ENCODE data around the gene CD109. TPM values are rescaled to one million over a fixed set of nuclear protein-coding genes. Genes with fewer than 3 reads are reported as not detected.

CD109 gene
- total RNA-seq, 1 experiment from 2014 or later = 3.2 TPM

- Histone ChIP-seq H3K23me2 (ENCODE audit: insufficient read length, low read depth, low read length, poor library complexity, severe bottlenecking) (no peaks in the 10 kb centered on the region), H4K20me1 (ENCODE audit: control insufficient read depth, insufficient read depth, insufficient read length) (no peaks in the 10 kb centered on the region), H4K8ac (replicated peaks; ENCODE audit: insufficient read length, low read depth, low read length) (no peak overlapping the region), H2BK12ac (ENCODE audit: insufficient read length, low read depth, low read length) (no peak overlapping the region), H3K4me1 (ENCODE audit: insufficient read depth, low read length) (no peaks in the 10 kb centered on the region), H4K91ac (ENCODE audit: insufficient read length, low read depth, low read length) (no peak overlapping the region), H3K56ac (ENCODE audit: insufficient read length, low read depth, low read length) (no peak overlapping the region), H3K79me1 (ENCODE audit: insufficient read depth, low read depth, low read length, poor library complexity, severe bottlenecking) (no peaks in the 10 kb centered on the region), H3T11ph (ENCODE audit: low read length) (no peak overlapping the region), H3K4me2 (ENCODE audit: insufficient read depth, insufficient read length, low read length) (no peak overlapping the region), H3K9me3 (ENCODE audit: control insufficient read depth, low read depth, low read length) (no peaks in the 10 kb centered on the region), H3K14ac (ENCODE audit: insufficient read depth, low read length) (no peak overlapping the region), H2BK5ac (ENCODE audit: insufficient read length, low read length) (no peak overlapping the region), H4K5ac (ENCODE audit: insufficient read length, low read depth, low read length) (no peak overlapping the region), H3K79me2 (ENCODE audit: insufficient read depth, low read length) (no peaks in the 10 kb centered on the region), H2BK120ac (ENCODE audit: low read depth, low read length, poor library complexity, severe bottlenecking) (no peak overlapping the region), H3K9ac (ENCODE audit: extremely low read depth, insufficient read length, low read length) (no peak overlapping the region), H3K27ac (ENCODE audit: insufficient read length, low read depth, low read length) (no peak overlapping the region), H3K27me3 (ENCODE audit: insufficient read depth, low read length) (no peaks in the 10 kb centered on the region), H3K18ac (ENCODE audit: insufficient read length, low read depth, low read length) (no peak overlapping the region), H2BK20ac (ENCODE audit: low read depth, low read length, poor library complexity, severe bottlenecking) (no peak overlapping the region), H2BK15ac (ENCODE audit: low read depth, low read length) (no peak overlapping the region), H3K4ac (ENCODE audit: low read depth, low read length) (no peak overlapping the region), H2AK5ac (ENCODE audit: insufficient read length, low read length) (no peak overlapping the region), H3K23ac (ENCODE audit: insufficient read length, low read depth, low read length) (no peak overlapping the region), H2AFZ (ENCODE audit: low read length) (no peak overlapping the region)
- Mint-ChIP-seq H3K27ac (no peak overlapping the region), H3K9me3 (no peaks in the 10 kb centered on the region), H3K4me3 (no peak overlapping the region), H3K27me3 (ENCODE audit: low read depth) (no peaks in the 10 kb centered on the region), H3K4me1 (no peaks in the 10 kb centered on the region; a peak in 1 of 4 replicates), H3K36me3 (ENCODE audit: insufficient read depth in 1 of 3, low read depth in 3 of 3) (no peaks in the 10 kb centered on the region; a peak in 1 of 7 replicates)
- no peak for TF ChIP-seq CTCF (conservative IDR thresholded peaks at IDR 0.05)
- WGBS (ENCODE audit: extremely low coverage, insufficient read length, low lambda C conversion rate) = no CpG with 5 or more reads among the region's 4 CpGs
- DNase-seq = no peak
Measured at GRCh38 chr6:73796881-73797280, 100.9 kb downstream of the CD109 start.
